ENCODE measurements around the gene SFTPB. TPM values are rescaled to one million over a fixed set of nuclear protein-coding genes. Genes with fewer than 3 reads are reported as not detected.

The SFTPB gene
- total RNA-seq, 2 experiments from 2014 or later: not detected

Other genes starting within 250 kb of the SFTPB start
- gene SH2D6, start 249.5 kb downstream of the SFTPB start, total RNA-seq: under 1 TPM; 0.61 to 0.73 TPM
- gene MAT2A, start 129.0 kb downstream of the SFTPB start, total RNA-seq: 100 to 1,000 TPM; 264 to 273 TPM
- gene GGCX, start 106.7 kb downstream of the SFTPB start, total RNA-seq: 10 to 100 TPM; 18.9 to 20.0 TPM
- 100 to 1,000 TPM; 141 to 148 TPM for gene VAMP8, start 90.6 kb downstream of the SFTPB start, total RNA-seq
- gene VAMP5, start 83.8 kb downstream of the SFTPB start, total RNA-seq: 10 to 100 TPM; 72.0 to 74.4 TPM
- 100 to 1,000 TPM in 1 of 2 experiments, 10 to 100 TPM in 1; 91.0 to 104 TPM for gene RNF181, start 72.5 kb downstream of the SFTPB start, total RNA-seq
- 1 to 10 TPM; 1.7 to 1.9 TPM for gene TMEM150A, start 65.5 kb downstream of the SFTPB start, total RNA-seq
- gene C2orf68, start 56.1 kb downstream of the SFTPB start, total RNA-seq: 10 to 100 TPM; 38.9 to 43.4 TPM
- 10 to 100 TPM; 81.3 to 82.4 TPM for gene USP39, start 52.0 kb downstream of the SFTPB start, total RNA-seq
- 100 to 1,000 TPM; 136 to 143 TPM for gene GNLY, start 26.2 kb upstream of the SFTPB start, total RNA-seq
- gene ATOH8, start 85.8 kb upstream of the SFTPB start, total RNA-seq: under 1 TPM; 0.11 to 0.13 TPM
- gene ST3GAL5, start 220.8 kb upstream of the SFTPB start, total RNA-seq: 10 to 100 TPM; 43.4 to 46.7 TPM

All from activated CD8-positive, alpha-beta T cell treated with anti-CD3 and anti-CD28 coated beads, Interleukin-2, amount 10 ng/mL, durations not matched to agents 7 days and 5 days (primary cell).